Ishikawa (cell line): Measurements from ENCODE around the gene P2RY12.

Experiments used
- CEBPB ChIP-seq: IDR thresholded peaks from 2 replicates; pipeline ENCODE4 v1.6.1; 2012
- CREB1 ChIP-seq: IDR thresholded peaks from 2 replicates; pipeline ENCODE4 v1.6.1; 2012; ENCODE audit warnings: low read depth
- EP300 ChIP-seq: IDR thresholded peaks from 2 replicates; pipeline ENCODE4 v1.6.1; 2012; ENCODE audit warnings: borderline replicate concordance
- FOXM1 ChIP-seq: IDR thresholded peaks from 2 replicates; pipeline ENCODE4 v1.6.1; 2012; ENCODE audit warnings: low read depth, borderline replicate concordance
- MAX ChIP-seq: IDR thresholded peaks from 2 replicates; pipeline ENCODE4 v1.6.1; 2012
- RAD21 ChIP-seq: IDR thresholded peaks from 2 replicates; pipeline ENCODE4 v1.6.1; 2012; ENCODE audit warnings: low read depth
- REST ChIP-seq: IDR thresholded peaks from 2 replicates; pipeline ENCODE4 v1.6.1; 2012; ENCODE audit warnings: low read depth, mild to moderate bottlenecking
- TAF1 ChIP-seq: IDR thresholded peaks from 2 replicates; pipeline ENCODE4 v1.6.1; 2012; ENCODE audit warnings: low read depth, mild to moderate bottlenecking
- TEAD4 ChIP-seq: IDR thresholded peaks from 2 replicates; pipeline ENCODE4 v1.6.1; 2012
- YY1 ChIP-seq: IDR thresholded peaks from 2 replicates; pipeline ENCODE4 v1.6.1; 2012; ENCODE audit warnings: low read depth

- TF ChIP-seq EP300 = no peak
- no peak for TF ChIP-seq MAX
- TF ChIP-seq FOXM1 = no peak
- TF ChIP-seq RAD21 = no peak
- no peak for TF ChIP-seq TAF1
- TF ChIP-seq REST = no peak
- TF ChIP-seq TEAD4 = no peak
- no peak for TF ChIP-seq CEBPB
- TF ChIP-seq CREB1 = no peak
- TF ChIP-seq YY1 = no peak
Observed at GRCh38 chr3:151423091-151423490, 38.5 kb upstream of the P2RY12 start.
